GOT3 (cell line): Measurements from ENCODE around the gene IQCN.

Source experiments
- DNase-seq: peaks from one replicate; lab custom pipeline; 2025; ENCODE audit warnings: mixed read lengths; lab: John Stamatoyannopoulos, UW

IQCN gene

GRCh38 chr19:18306888-18307260 is 32.6 kb upstream of the IQCN start:
- no peak for DNase-seq

- DNase-seq = no peak
Observed at GRCh38 chr19:18306209-18306887, 32.1 kb upstream of the IQCN start.

- DNase-seq = no peak
Observed at GRCh38 chr19:18304458-18305310, 30.4 kb upstream of the IQCN start.

- DNase-seq = no peak
Observed at GRCh38 chr19:18304208-18304457, 29.9 kb upstream of the IQCN start.

GRCh38 chr19:18301718-18302111 is 27.5 kb upstream of the IQCN start:
- no peak for DNase-seq

- DNase-seq = peak; percentile 25
Observed at GRCh38 chr19:18300930-18301717, 26.9 kb upstream of the IQCN start.

GRCh38 chr19:18299654-18300053 is 25.4 kb upstream of the IQCN start:
- no peak for DNase-seq

GRCh38 chr19:18298601-18299000 is 24.3 kb upstream of the IQCN start:
- no peak for DNase-seq

- no peak for DNase-seq
Observed at GRCh38 chr19:18297308-18297707, 23.1 kb upstream of the IQCN start.

- DNase-seq = no peak
Observed at GRCh38 chr19:18295034-18295451, 20.8 kb upstream of the IQCN start.

- no peak for DNase-seq
Observed at GRCh38 chr19:18294467-18294864, 20.2 kb upstream of the IQCN start.

- DNase-seq = no peak
Observed at GRCh38 chr19:18293642-18294466, 19.6 kb upstream of the IQCN start.

- DNase-seq = no peak
Observed at GRCh38 chr19:18292810-18293641, 18.8 kb upstream of the IQCN start.

- DNase-seq = no peak
Observed at GRCh38 chr19:18292462-18292809, 18.2 kb upstream of the IQCN start.

GRCh38 chr19:18291590-18292461 is 17.6 kb upstream of the IQCN start:
- no peak for DNase-seq

GRCh38 chr19:18291019-18291524 is 16.8 kb upstream of the IQCN start:
- no peak for DNase-seq

GRCh38 chr19:18290302-18291018 is 16.2 kb upstream of the IQCN start:
- DNase-seq = no peak

GRCh38 chr19:18289471-18290301 is 15.4 kb upstream of the IQCN start:
- no peak for DNase-seq
